Coronary artery (tissue), 2 donors: Measurements from ENCODE around the gene PLCB3.

ENCODE experiments used
- DNase-seq: peaks from one replicate; pipeline ENCODE4 v3.0.0-alpha.2; 2017; ENCODE audit warnings: low spot score
- H3K27ac ChIP-seq, 2 donors: fragments of 200-600 bp; sonication (generic); one replicate each; pipeline ENCODE4 v1.5.1; 2016 to 2019
- H3K4me3 ChIP-seq: fragments of 200-600 bp; sonication (generic); 2 replicates; pipeline ENCODE4 v1.5.1; 2016; ENCODE audit warnings: mild to moderate bottlenecking, moderate library complexity
- TF ChIP-seq, protein P1 (sequence below): fragments of 200-600 bp; sonication (generic); IDR thresholded peaks from one replicate; pipeline ENCODE4 v1.5.1; 2019; ENCODE audit warnings: antibody characterized with exemption

PLCB3 gene

DNA sequence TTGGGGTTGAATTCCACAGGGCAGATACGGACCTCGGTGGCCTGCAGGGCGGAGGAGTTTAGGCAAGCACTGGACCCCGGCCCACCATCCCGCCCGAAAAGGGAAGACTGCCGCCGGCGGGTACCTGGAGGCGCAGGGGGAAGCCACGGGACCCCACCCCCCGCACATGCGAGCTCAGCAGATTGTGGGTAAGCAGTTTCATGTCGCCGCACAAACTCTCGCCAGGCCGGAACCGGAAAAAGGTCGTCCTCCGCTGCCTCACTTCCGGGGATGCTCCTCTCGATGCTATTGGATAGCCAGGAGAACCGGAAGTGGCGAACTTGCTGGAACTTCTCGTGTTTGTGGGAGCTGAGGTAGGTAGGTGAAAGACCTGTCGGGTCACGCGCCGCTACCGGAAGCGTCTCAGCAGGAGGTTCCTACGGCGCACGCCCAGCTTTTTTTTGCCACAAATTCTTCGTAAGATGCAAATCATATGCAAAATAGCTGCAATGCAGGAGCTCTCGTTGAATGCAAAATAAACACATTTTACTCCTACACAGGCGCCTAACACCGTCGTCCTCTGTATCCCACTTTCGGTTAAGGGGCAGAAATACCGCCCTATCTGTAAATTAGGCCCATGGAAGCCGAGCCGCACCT, 66.1 kb downstream of the PLCB3 start, which contains the start of gene TRMT112:
Gene TRMT112, minus strand, starts transcription at position 235 of the 636 bp plus-strand sequence. Its CDS starts 33 bp downstream, at position 202.
- DNase-seq: peak; percentile 98
- TF ChIP-seq, protein P1, sequence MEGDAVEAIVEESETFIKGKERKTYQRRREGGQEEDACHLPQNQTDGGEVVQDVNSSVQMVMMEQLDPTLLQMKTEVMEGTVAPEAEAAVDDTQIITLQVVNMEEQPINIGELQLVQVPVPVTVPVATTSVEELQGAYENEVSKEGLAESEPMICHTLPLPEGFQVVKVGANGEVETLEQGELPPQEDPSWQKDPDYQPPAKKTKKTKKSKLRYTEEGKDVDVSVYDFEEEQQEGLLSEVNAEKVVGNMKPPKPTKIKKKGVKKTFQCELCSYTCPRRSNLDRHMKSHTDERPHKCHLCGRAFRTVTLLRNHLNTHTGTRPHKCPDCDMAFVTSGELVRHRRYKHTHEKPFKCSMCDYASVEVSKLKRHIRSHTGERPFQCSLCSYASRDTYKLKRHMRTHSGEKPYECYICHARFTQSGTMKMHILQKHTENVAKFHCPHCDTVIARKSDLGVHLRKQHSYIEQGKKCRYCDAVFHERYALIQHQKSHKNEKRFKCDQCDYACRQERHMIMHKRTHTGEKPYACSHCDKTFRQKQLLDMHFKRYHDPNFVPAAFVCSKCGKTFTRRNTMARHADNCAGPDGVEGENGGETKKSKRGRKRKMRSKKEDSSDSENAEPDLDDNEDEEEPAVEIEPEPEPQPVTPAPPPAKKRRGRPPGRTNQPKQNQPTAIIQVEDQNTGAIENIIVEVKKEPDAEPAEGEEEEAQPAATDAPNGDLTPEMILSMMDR: no peak

GRCh38 chr11:64317961-64318765, 66.8 kb downstream of the PLCB3 start, which contains the start of gene PRDX5:
TSS of gene PRDX5 (plus strand) at chr11:64318121. CDS start at chr11:64318216, 95 bp downstream.
- H3K27ac ChIP-seq: peak within 1 kb of the TSS; percentile 91 to 99
- TF ChIP-seq, protein P1: no peak
- peak within 1 kb of the TSS; percentile 91 for H3K4me3 ChIP-seq
- DNase-seq: peak; percentile 99

More for the DNA sequence above, 66.1 kb downstream of the PLCB3 start, which contains the start of gene TRMT112:
- Histone ChIP-seq H3K4me3 (peak within 1 kb of the TSS; percentile 91), H3K27ac (peak within 1 kb of the TSS; percentile 91 to 99)
